Measurements from ENCODE around the gene NOL4L. TPM values are rescaled to one million over a fixed set of nuclear protein-coding genes. Genes with fewer than 3 reads are reported as not detected.

The NOL4L gene
- total RNA-seq, 1 experiment from 2014 or later, result 1.4 TPM

GRCh38 chr20:32566379-32567374, 18.5 kb downstream of the NOL4L start:
- Histone ChIP-seq H3K4me1 (ENCODE audit: insufficient read depth, low read length, poor library complexity, severe bottlenecking) (no peaks in the 10 kb centered on the region), H3K36me3 (ENCODE audit: insufficient read depth, low read length, poor library complexity, severe bottlenecking) (no peaks in the 10 kb centered on the region), H3K27ac (ENCODE audit: low read depth, low read length, poor library complexity, severe bottlenecking) (no peak overlapping the region), H3K9me3 (ENCODE audit: low read depth, low read length, poor library complexity, severe bottlenecking) (no peaks in the 10 kb centered on the region), H3K4me3 (ENCODE audit: low read depth, low read length, poor library complexity, severe bottlenecking) (no peak overlapping the region), H3K27me3 (replicated peaks; ENCODE audit: insufficient read depth, low read depth, low read length, poor library complexity) (no peaks in the 10 kb centered on the region)
- TF ChIP-seq CTCF (conservative IDR thresholded peaks at IDR 0.05; ENCODE audit: low read depth, low read length) (no peak), EZH2 (IDR thresholded peaks at IDR 0.05; ENCODE audit: borderline replicate concordance, low read depth, low read length, poor library complexity, severe bottlenecking) (no peak)
- intact Hi-C loops (cut with micrococcal nuclease; ENCODE audit: unreplicated experiment), result no loop called here
- ChIA-PET POLR2A (ENCODE audit: low non-redundant PET) (no interaction called here), CTCF (no interaction called here)
- no TSS peak for BruUV-seq (replicated peaks)
- no peak for DNase-seq (ENCODE audit: low spot score)

- intact Hi-C loops (cut with micrococcal nuclease; ENCODE audit: unreplicated experiment), result no loop called here
- Histone ChIP-seq H3K4me1 (ENCODE audit: insufficient read depth, low read length, poor library complexity, severe bottlenecking) (no peaks in the 10 kb centered on the region), H3K27me3 (replicated peaks; ENCODE audit: insufficient read depth, low read depth, low read length, poor library complexity) (no peaks in the 10 kb centered on the region), H3K9me3 (ENCODE audit: low read depth, low read length, poor library complexity, severe bottlenecking) (no peaks in the 10 kb centered on the region), H3K4me3 (ENCODE audit: low read depth, low read length, poor library complexity, severe bottlenecking) (no peak overlapping the region), H3K27ac (ENCODE audit: low read depth, low read length, poor library complexity, severe bottlenecking) (no peak overlapping the region), H3K36me3 (ENCODE audit: insufficient read depth, low read length, poor library complexity, severe bottlenecking) (no peaks in the 10 kb centered on the region)
- CTCF ChIA-PET, result interaction anchor here (0.5 kb wide), 1 partner anchor 106 kb away, joined by 4 read pairs; no protein-coding TSS in a partner anchor
- POLR2A ChIA-PET (ENCODE audit: low non-redundant PET), result no interaction called here
- no peak for DNase-seq (ENCODE audit: low spot score)
- TF ChIP-seq CTCF (conservative IDR thresholded peaks at IDR 0.05; ENCODE audit: low read depth, low read length) (no peak), EZH2 (IDR thresholded peaks at IDR 0.05; ENCODE audit: borderline replicate concordance, low read depth, low read length, poor library complexity, severe bottlenecking) (no peak)
- no TSS peak for BruUV-seq (replicated peaks)
Measured at GRCh38 chr20:32565735-32566032, 19.4 kb downstream of the NOL4L start.

GRCh38 chr20:32564921-32565734, 20.0 kb downstream of the NOL4L start:
- Histone ChIP-seq H3K4me1 (ENCODE audit: insufficient read depth, low read length, poor library complexity, severe bottlenecking) (no peaks in the 10 kb centered on the region), H3K4me3 (ENCODE audit: low read depth, low read length, poor library complexity, severe bottlenecking) (no peak overlapping the region), H3K9me3 (ENCODE audit: low read depth, low read length, poor library complexity, severe bottlenecking) (no peaks in the 10 kb centered on the region), H3K36me3 (ENCODE audit: insufficient read depth, low read length, poor library complexity, severe bottlenecking) (no peaks in the 10 kb centered on the region), H3K27me3 (replicated peaks; ENCODE audit: insufficient read depth, low read depth, low read length, poor library complexity) (no peaks in the 10 kb centered on the region), H3K27ac (ENCODE audit: low read depth, low read length, poor library complexity, severe bottlenecking) (no peak overlapping the region)
- DNase-seq (ENCODE audit: low spot score), result no peak
- ChIA-PET POLR2A (ENCODE audit: low non-redundant PET) (no interaction called here), CTCF (interaction anchor here (0.5 kb wide), 1 partner anchor 107 kb away, joined by 4 read pairs; no protein-coding TSS in a partner anchor)
- TF ChIP-seq CTCF (conservative IDR thresholded peaks at IDR 0.05; ENCODE audit: low read depth, low read length) (no peak), EZH2 (IDR thresholded peaks at IDR 0.05; ENCODE audit: borderline replicate concordance, low read depth, low read length, poor library complexity, severe bottlenecking) (no peak)
- BruUV-seq (replicated peaks), result no TSS peak
- intact Hi-C loops (cut with micrococcal nuclease; ENCODE audit: unreplicated experiment), result no loop called here

Data from A673 (cell line).